ENCODE measurements around the gene DRC3.

The DRC3 gene

DNA sequence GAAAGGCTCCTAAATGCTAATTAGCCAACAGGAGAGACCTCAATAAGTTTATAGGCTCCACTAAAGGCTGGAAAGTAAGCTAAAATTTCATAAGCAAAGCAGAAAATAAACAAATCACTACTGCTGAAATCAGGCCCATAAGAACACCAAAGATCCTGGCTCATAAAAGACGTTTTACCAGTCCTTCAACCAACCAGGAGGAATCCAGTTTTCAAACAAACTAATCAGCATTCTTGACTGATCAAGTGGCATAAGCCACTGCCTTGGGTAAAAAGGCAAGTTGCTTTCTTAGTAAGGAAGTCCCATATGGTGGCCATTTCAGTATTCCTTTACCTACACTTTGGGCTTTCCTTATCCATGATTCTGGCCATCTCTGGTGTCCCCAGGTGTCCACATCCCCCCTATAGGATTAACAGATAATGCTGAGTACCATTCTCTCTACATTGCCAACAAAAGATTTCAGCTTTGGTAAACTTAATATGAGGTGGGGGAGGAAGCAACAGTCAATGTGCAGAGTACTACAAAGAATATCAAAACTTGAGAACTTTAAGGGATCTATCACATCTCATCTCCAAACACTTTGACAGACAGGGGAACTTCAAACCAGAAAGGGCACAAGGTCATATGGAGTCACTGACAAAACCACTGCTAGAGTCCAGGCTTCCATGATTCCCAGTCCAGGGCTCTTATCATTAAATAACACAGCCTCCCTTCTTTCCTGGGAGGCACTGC, 1.8 kb upstream of the DRC3 start:
- TF ChIP-seq, protein P1, sequence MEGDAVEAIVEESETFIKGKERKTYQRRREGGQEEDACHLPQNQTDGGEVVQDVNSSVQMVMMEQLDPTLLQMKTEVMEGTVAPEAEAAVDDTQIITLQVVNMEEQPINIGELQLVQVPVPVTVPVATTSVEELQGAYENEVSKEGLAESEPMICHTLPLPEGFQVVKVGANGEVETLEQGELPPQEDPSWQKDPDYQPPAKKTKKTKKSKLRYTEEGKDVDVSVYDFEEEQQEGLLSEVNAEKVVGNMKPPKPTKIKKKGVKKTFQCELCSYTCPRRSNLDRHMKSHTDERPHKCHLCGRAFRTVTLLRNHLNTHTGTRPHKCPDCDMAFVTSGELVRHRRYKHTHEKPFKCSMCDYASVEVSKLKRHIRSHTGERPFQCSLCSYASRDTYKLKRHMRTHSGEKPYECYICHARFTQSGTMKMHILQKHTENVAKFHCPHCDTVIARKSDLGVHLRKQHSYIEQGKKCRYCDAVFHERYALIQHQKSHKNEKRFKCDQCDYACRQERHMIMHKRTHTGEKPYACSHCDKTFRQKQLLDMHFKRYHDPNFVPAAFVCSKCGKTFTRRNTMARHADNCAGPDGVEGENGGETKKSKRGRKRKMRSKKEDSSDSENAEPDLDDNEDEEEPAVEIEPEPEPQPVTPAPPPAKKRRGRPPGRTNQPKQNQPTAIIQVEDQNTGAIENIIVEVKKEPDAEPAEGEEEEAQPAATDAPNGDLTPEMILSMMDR (conservative IDR thresholded peaks at IDR 0.05) = no peak
- H3K27ac ChIP-seq = peak overlapping the region; percentile 79

DNA sequence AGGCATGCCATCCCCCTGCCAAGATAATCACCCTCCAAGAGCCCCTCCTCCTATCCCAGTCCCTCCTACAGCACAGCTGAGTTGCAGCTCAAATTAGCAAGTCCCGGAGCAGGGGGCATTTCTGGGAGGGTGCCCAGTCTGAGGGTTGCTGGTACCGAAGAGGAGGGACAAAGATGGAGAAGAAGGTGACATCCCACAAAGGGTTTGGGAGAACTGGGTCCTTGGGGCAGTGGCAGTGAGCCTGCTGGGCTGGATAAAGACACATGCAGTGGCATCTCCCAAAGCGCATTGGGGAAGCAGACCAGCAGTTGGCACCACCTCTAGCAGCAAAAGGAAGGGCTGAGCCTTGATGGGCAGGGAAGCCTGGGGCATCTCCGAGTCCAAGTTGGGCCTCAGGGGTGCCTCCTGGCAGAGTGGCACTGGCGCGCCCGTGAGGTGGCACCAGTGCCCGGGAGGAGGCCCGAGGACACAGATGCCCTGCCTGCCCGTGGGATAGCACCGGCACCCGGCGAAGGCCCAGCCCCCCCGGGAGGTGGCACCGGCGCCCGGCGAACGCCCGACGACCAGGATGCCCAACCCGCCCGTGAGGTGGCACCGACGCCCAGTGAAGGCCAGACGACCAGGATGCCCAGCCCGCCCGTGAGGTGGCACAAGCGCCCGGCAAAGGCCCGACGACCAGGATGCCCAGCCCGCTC, 1.1 kb upstream of the DRC3 start:
- TF ChIP-seq, protein P1 (conservative IDR thresholded peaks at IDR 0.05) = no peak
- H3K27ac ChIP-seq = peak overlapping the region; percentile 79

DNA sequence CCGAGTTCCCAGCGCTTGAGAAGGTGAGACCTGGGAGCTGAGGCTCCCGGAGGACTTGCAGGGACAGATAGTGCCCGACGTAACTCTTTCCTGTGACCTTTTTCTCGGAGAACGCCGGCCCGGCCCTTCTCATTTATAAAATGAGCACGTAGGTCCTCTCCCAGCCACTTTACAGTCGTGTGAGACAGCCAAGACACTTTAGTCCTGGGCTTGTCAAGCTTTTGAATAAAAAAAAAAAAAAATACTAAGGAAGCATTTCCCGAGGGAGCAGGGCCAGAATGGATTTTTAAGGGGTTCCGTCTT, 241 bp downstream of the DRC3 start:
- TF ChIP-seq, protein P1 (conservative IDR thresholded peaks at IDR 0.05) = no peak
- no peak overlapping the region for H3K27ac ChIP-seq

DNA sequence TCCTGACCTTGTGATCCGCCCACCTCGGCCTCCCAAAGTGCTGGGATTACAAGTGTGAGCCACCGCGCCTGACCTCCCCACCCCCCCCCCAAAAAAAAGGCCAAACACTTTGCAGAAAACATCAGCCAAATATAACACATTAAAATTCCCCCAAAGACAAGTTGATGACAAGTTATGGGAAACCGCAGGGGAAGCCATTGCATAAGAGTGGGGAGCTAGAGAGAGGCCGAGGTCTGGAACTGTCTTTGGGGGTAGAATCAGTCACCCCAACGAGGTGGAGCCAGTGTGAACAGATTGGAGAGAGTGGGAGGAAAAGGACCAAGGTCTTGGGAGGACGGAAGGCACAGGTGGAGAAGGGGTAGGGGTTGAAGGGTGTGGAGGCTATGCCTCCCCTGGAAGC, 2.8 kb downstream of the DRC3 start:
- no peak overlapping the region for H3K27ac ChIP-seq
- TF ChIP-seq, protein P1 (conservative IDR thresholded peaks at IDR 0.05) = no peak

DNA sequence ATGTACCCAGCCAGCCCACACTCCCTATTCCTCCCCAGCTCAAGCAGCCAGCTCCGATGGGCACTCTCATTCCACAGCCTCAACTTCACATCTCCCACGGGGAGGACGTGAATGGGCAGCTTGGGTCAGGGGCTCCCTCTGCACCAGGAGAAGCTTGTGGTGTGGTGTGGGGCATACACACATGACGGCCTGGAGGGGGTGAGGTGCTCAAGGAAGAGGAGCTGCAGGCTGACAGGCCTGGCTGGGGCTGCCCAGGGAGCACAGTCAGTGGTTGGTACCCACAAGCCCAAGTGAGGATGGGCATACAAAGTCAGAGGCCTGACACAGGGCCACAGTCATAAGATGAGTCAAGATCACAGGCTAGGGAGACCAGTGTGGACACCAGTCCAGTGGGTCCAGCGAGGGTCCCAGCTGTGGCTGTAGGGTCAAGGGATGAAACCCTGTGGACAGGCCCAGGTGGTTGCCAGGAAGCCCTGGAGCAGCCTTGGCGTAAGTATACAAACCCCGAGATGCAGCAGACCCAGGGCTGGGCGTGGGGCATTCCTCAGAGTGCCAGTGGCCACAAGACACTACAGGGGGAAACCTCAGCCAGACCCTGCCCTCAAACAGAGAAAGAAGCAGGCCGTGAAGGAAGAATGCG, 4.4 kb downstream of the DRC3 start:
- TF ChIP-seq, protein P1 (conservative IDR thresholded peaks at IDR 0.05) = no peak
- no peak overlapping the region for H3K27ac ChIP-seq

DNA sequence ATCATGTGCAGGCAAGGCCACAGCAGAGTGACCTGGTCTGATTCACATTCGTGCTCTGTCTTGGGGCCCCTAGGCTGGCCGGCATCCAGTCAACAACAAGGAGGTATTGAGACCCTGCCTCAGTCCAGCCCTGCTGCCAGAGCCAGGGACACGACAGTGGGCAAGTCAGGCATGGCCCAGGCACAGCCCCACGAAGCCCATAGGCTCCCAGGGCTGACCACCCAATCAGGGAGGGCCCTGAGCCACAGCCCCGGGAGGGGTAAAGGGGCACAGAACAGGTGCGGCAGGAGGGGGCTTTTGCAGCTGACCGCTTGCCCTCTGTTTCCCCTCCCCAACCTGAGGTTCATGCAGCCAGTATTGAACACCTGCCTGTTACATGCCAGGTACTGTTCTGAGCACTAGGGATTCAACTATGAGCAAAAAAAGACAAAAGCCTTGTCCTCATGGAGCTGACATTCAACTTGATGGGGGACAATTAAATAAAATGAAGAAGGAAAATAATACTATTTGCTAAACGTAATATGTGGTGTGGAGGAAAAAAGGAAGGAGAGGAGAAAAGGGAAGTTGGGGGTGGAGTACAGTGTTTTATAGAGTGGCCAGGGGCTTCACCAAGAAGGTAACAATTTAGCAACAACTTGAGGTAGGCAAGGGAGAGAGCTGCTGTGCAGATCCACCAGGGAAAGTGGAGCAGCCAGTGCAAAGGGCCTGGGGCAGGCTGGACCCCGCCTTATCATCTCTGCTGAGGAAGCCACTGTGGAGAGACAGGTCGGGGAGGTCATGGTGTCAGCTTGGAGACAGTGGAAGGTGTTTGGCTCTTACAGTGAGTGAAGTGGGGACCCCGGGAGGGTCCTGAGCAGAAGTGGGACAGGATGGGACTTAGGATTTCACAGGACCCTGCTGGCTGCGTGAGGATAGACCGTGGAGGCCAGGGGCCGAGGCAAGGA, 6.1 kb downstream of the DRC3 start:
- TF ChIP-seq, protein P1 (conservative IDR thresholded peaks at IDR 0.05) = no peak
- no peak overlapping the region for H3K27ac ChIP-seq
